OCI-LY3 (cell line): ENCODE measurements around the gene RRP7A.
"Not testable (repeated sequence)": the region's sequence is repeated elsewhere in the genome, so short reads cannot be mapped to it uniquely, and the experiment has no call there.

Experiments
- H2AFZ ChIP-seq: fragments of 200-600, 300-600 bp; shearing (Covaris generic); 2 replicates; pipeline ENCODE4 v1.6.0; 2014; ENCODE audit warnings: antibody characterized with exemption, low read depth, low read length
- H3K27ac ChIP-seq: fragments of 200-600, 300-600 bp; sonication (generic); 2 replicates; pipeline ENCODE4 v1.5.1; 2014; ENCODE audit warnings: mild to moderate bottlenecking, low read length, moderate library complexity, mixed read lengths
- H3K27me3 ChIP-seq: fragments of 200-600, 300-600 bp; sonication (generic); 2 replicates; pipeline ENCODE4 v1.6.1; 2014; ENCODE audit warnings: low read depth, low read length, mixed read lengths
- H3K36me3 ChIP-seq: fragments of 200-600, 300-600 bp; sonication (generic); replicated peaks from 2 replicates; pipeline ENCODE3; 2014; ENCODE audit warnings: low read depth, low read length, mixed read lengths
- H3K4me1 ChIP-seq: fragments of 300-600, 200-600 bp; sonication (generic); 2 replicates; pipeline ENCODE4 v1.6.1; 2014; ENCODE audit warnings: low read length, mixed read lengths
- H3K4me2 ChIP-seq: fragments of 200-600, 300-600 bp; sonication (generic); 2 replicates; pipeline ENCODE4 v1.6.1; 2014; ENCODE audit warnings: low read length, mixed read lengths
- H3K4me3 ChIP-seq: fragments of 300-600, 200-600 bp; sonication (generic); 2 replicates; pipeline ENCODE4 v1.5.1; 2014; ENCODE audit warnings: antibody characterized with exemption, mild to moderate bottlenecking, low read length, moderate library complexity
- H3K79me2 ChIP-seq: fragments of 300-600, 200-600 bp; shearing (Covaris generic); 2 replicates; pipeline ENCODE4 v1.6.1; 2014; ENCODE audit warnings: mild to moderate bottlenecking, low read length, mixed read lengths
- H3K9ac ChIP-seq: fragments of 300-600, 200-600 bp; shearing (Covaris generic); 2 replicates; pipeline ENCODE4 v1.6.0; 2014; ENCODE audit warnings: mild to moderate bottlenecking, low read length, moderate library complexity
- H3K9me3 ChIP-seq: fragments of 200-600, 300-600 bp; shearing (Covaris generic); 2 replicates; pipeline ENCODE4 v1.6.1; 2014; ENCODE audit warnings: low read length, mixed read lengths; ENCODE audit not compliant: insufficient read depth
- H4K20me1 ChIP-seq: fragments of 200-600, 300-600 bp; sonication (generic); 2 replicates; pipeline ENCODE4 v1.6.1; 2016; ENCODE audit warnings: low read length, mixed read lengths; ENCODE audit not compliant: insufficient read depth
- EZH2phosphoT487 ChIP-seq: fragments of 200-600 bp; shearing (Covaris generic); IDR thresholded peaks from 2 replicates; pipeline ENCODE4 v1.6.1; 2018; ENCODE audit warnings: antibody characterized with exemption, mixed run types, low read depth
- TF ChIP-seq, protein P1 (sequence below): fragments of 200-600, 300-600 bp; sonication (generic); IDR thresholded peaks from 2 replicates; pipeline ENCODE4 v1.5.1; 2014; ENCODE audit warnings: antibody characterized with exemption, low read length, low read depth

The RRP7A gene

GRCh38 chr22:42509548-42509947 is 10.0 kb downstream of the RRP7A start:
- Histone ChIP-seq H4K20me1 (peaks cover 4% of the 10 kb centered on the region; the same call in 1 of the 2 replicates), H3K4me2 (no peak overlapping the region), H3K4me1 (no peaks in the 10 kb centered on the region), H3K9me3 (no peaks in the 10 kb centered on the region), H3K27me3 (no peaks in the 10 kb centered on the region), H3K4me3 (no peak overlapping the region), H3K79me2 (no peaks in the 10 kb centered on the region), H2AFZ (no peak overlapping the region), H3K36me3 (peaks cover 3% of the 10 kb centered on the region), H3K27ac (no peak overlapping the region), H3K9ac (no peak overlapping the region)
- TF ChIP-seq EZH2phosphoT487: no peak
- TF ChIP-seq, protein P1, sequence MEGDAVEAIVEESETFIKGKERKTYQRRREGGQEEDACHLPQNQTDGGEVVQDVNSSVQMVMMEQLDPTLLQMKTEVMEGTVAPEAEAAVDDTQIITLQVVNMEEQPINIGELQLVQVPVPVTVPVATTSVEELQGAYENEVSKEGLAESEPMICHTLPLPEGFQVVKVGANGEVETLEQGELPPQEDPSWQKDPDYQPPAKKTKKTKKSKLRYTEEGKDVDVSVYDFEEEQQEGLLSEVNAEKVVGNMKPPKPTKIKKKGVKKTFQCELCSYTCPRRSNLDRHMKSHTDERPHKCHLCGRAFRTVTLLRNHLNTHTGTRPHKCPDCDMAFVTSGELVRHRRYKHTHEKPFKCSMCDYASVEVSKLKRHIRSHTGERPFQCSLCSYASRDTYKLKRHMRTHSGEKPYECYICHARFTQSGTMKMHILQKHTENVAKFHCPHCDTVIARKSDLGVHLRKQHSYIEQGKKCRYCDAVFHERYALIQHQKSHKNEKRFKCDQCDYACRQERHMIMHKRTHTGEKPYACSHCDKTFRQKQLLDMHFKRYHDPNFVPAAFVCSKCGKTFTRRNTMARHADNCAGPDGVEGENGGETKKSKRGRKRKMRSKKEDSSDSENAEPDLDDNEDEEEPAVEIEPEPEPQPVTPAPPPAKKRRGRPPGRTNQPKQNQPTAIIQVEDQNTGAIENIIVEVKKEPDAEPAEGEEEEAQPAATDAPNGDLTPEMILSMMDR: no peak

GRCh38 chr22:42508975-42509364 is 10.6 kb downstream of the RRP7A start:
- H2AFZ ChIP-seq, H3K9ac ChIP-seq, H3K79me2 ChIP-seq, H3K27me3 ChIP-seq, H3K4me2 ChIP-seq, H3K36me3 ChIP-seq, H3K9me3 ChIP-seq, H3K4me1 ChIP-seq, H4K20me1 ChIP-seq, H3K27ac ChIP-seq, H3K4me3 ChIP-seq: not testable (repeated sequence)

DNA sequence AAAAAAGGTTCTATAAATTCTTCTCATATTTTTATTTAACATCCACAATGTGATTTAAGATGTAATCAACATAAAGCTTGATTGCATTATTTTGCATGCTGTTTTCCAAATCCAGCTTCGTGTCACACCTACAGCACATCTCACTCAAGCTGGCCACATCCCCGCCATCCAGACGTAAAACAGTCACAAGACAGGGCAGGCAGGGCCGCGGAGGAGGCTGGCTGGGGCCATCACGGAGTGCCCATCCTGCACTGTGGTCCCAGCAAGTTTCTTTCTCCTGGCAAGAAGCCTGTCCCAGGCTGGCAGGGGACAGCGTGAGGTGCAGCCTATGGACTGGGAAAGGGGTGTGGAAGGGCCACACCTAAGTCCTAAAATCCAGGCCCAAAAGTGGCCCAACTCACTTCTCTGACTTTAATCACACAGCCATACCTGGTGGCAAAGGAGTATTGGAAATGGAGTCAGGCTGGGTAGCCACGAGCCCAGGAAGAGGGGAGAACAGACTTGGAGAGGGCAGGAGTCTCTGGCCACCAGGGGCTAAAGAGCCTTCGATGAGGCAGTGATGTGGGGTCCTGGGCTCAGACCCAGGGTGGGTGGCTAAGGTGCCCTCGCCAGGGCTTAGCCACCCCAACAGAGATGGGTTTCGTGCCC is 11.1 kb downstream of the RRP7A start:
- H3K9me3 ChIP-seq, H3K27ac ChIP-seq, H3K27me3 ChIP-seq, H3K79me2 ChIP-seq, H3K4me3 ChIP-seq, H4K20me1 ChIP-seq, H3K9ac ChIP-seq, H3K4me2 ChIP-seq, H3K4me1 ChIP-seq, H2AFZ ChIP-seq, H3K36me3 ChIP-seq: not testable (repeated sequence)

GRCh38 chr22:42500836-42501179 is 18.8 kb downstream of the RRP7A start:
- TF ChIP-seq, protein P1: no peak
- TF ChIP-seq EZH2phosphoT487: no peak
- no peaks in the 10 kb centered on the region for H3K36me3 ChIP-seq
- no peaks in the 10 kb centered on the region for H3K79me2 ChIP-seq
- H3K4me1 ChIP-seq: peaks cover 3% of the 10 kb centered on the region
- H3K27ac ChIP-seq: no peak overlapping the region
- H3K4me3 ChIP-seq: no peak overlapping the region
- no peak overlapping the region for H3K4me2 ChIP-seq
- no peak overlapping the region for H3K9ac ChIP-seq
- H2AFZ ChIP-seq: no peak overlapping the region
- no peaks in the 10 kb centered on the region for H4K20me1 ChIP-seq
- H3K9me3 ChIP-seq: no peaks in the 10 kb centered on the region
- peaks cover 5% of the 10 kb centered on the region; the same call in 1 of the 2 replicates for H3K27me3 ChIP-seq

- no peak overlapping the region for H3K27ac ChIP-seq
- no peak overlapping the region for H3K9ac ChIP-seq
- no peak overlapping the region for H3K4me2 ChIP-seq
These were observed 19.3 kb downstream of the RRP7A start for GRCh38 chr22:42500161-42500835.

DNA sequence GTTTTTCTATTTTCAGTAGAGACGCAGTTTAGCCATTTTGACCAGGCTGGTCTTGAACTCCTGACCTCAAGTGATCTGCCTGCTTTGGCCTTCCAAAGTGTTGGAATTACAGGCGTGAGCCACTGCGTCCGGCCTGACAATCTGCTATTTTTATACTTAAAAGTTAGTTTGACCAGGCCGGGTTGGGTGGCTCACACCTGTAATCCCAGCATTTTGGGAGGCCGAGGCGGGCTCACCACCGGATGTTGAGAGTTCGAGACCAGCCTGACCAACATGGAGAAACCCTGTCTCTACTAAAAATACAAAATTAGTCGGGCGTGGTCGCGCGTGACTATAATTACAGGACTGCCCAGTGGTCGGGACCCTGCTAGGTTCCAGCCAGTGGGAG is 19.8 kb downstream of the RRP7A start:
- H3K4me1 ChIP-seq: peaks cover 13% of the 10 kb centered on the region
- H3K4me2 ChIP-seq, H3K9ac ChIP-seq, H3K79me2 ChIP-seq, H4K20me1 ChIP-seq, H2AFZ ChIP-seq, H3K27me3 ChIP-seq, H3K9me3 ChIP-seq, H3K4me3 ChIP-seq, H3K27ac ChIP-seq, H3K36me3 ChIP-seq: not testable (repeated sequence)

More at GRCh38 chr22:42500161-42500835, 19.3 kb downstream of the RRP7A start:
- Histone ChIP-seq H3K36me3 (no peaks in the 10 kb centered on the region), H2AFZ (no peak overlapping the region), H3K4me3 (no peak overlapping the region), H3K27me3 (peaks cover 5% of the 10 kb centered on the region; the same call in 1 of the 2 replicates), H3K9me3 (no peaks in the 10 kb centered on the region), H4K20me1 (no peaks in the 10 kb centered on the region), H3K79me2 (no peaks in the 10 kb centered on the region), H3K4me1 (peaks cover 8% of the 10 kb centered on the region)
- TF ChIP-seq, protein P1: no peak
- no peak for TF ChIP-seq EZH2phosphoT487

GRCh38 chr22:42495533-42496141 is 24.0 kb downstream of the RRP7A start:
- H3K27me3 ChIP-seq, H4K20me1 ChIP-seq, H3K79me2 ChIP-seq, H3K9ac ChIP-seq, H3K9me3 ChIP-seq, H3K27ac ChIP-seq, H3K36me3 ChIP-seq: not testable (repeated sequence)
- Histone ChIP-seq H3K4me3 (0 out of 2 replicates have a peak overlapping the region, but pooled peaks have one; percentile 18), H3K4me1 (peaks cover 13% of the 10 kb centered on the region), H2AFZ (0 out of 2 replicates have a peak overlapping the region, but pooled peaks have one; percentile 71), H3K4me2 (peak overlapping the region; percentile 51)
